ENCODE data around the gene CCDC93. TPM values are rescaled to one million over a fixed set of nuclear protein-coding genes. Genes with fewer than 3 reads are reported as not detected.
"Not testable (repeated sequence)": the region's sequence is repeated elsewhere in the genome, so short reads cannot be mapped to it uniquely, and the experiment has no call there.

CCDC93 gene
- total RNA-seq, 2 donors from 2014 or later = 18.3 to 24.6 TPM

GRCh38 chr2:117936871-117937428, 76.9 kb downstream of the CCDC93 start:
- DNase-seq = no peak
- intact Hi-C loops (cut with DNase I) = loop anchor here in 1 of 2 donors (10.0 kb wide), 1 partner anchor 102 kb away; no protein-coding TSS in a partner anchor

DNA sequence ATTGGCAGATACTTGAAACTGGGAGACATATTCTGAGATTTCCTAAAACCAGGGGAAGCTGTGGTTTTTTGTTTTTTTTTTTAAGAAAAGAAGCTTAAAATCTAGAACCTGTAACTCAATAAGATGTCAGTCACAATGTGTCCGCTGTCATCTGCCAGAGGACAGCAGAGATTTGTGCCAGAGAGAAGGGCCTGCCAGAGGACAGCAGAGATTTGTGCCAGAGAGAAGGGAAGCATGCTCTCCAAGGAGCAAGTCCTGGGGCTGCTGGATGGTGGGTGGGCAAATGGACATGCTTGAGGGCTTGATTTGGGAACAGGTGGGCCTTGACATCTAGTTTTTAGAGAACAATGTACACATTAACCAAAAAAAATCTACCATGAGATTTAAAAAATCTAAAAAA, 77.9 kb downstream of the CCDC93 start:
- ATAC-seq = peak; percentile 66 to 69
- no peak for DNase-seq
- intact Hi-C loops (cut with DNase I) = loop anchor here in 1 of 2 donors (10.0 kb wide), 1 partner anchor 101 kb away; no protein-coding TSS in a partner anchor

More at GRCh38 chr2:117936871-117937428, 76.9 kb downstream of the CCDC93 start:
- ATAC-seq = peak; percentile 79 to 86

- ATAC-seq (no peak), DNase-seq (no peak)
- intact Hi-C loops (cut with DNase I) = loop anchor here in 1 of 2 donors (10.0 kb wide), 1 partner anchor 101 kb away; no protein-coding TSS in a partner anchor
Observed at GRCh38 chr2:117935456-117935855, 78.4 kb downstream of the CCDC93 start.

GRCh38 chr2:117933884-117934354, 80.0 kb downstream of the CCDC93 start:
- intact Hi-C loops (cut with DNase I) = loop anchor here in 1 of 2 donors (10.0 kb wide), 1 partner anchor 99 kb away; no protein-coding TSS in a partner anchor
- ATAC-seq = no peak
- no peak for DNase-seq

DNA sequence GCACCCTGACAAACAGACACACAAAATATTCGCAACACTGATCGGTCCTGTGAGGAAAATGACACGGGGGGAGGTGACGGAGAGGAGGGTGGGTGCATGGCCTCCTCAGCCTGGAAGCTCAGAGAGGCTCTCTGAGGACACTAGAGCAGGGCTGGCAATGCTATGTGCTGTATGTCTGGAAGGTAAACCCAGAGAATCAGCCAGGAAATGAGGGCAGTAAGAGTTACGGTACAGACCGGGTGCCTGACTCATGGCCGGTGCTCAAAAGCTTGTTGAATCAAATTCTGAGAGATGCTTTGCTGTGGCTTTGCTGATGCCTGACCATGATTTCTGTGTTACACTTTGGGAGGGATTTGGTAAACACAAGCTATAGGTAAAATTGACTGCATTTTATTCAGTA, 81.9 kb downstream of the CCDC93 start:
- intact Hi-C loops (cut with DNase I) = loop anchor here in 1 of 2 donors (10.0 kb wide), 1 partner anchor 97 kb away; no protein-coding TSS in a partner anchor
- DNase-seq = no peak
- ATAC-seq = no peak

DNA sequence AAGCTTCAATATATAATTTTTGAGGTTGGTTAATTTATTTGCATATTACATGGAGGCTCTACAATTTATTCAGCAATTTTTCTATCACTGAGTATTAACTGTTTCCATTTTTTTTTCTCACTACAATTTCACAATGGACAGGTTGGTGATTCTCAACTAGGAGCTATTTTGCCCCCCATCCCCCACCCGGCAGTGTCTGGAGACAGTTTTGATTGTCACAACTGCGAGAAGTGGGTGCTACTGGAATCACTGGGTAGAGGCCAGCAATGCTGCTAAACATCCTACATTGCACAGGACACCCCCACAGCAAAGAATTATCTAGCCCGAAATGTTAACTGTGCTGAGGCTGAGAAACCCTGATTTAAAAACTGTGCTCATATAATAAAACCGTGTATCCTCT, 82.6 kb downstream of the CCDC93 start:
- DNase-seq = no peak
- intact Hi-C loops (cut with DNase I) = loop anchor here in 1 of 2 donors (10.0 kb wide), 1 partner anchor 96 kb away; no protein-coding TSS in a partner anchor
- no peak for ATAC-seq

GRCh38 chr2:117930775-117931174, 83.1 kb downstream of the CCDC93 start:
- ATAC-seq = no peak
- intact Hi-C loops (cut with DNase I) = loop anchor here in 1 of 2 donors (10.0 kb wide), 1 partner anchor 96 kb away; no protein-coding TSS in a partner anchor

GRCh38 chr2:117923471-117923870, 90.4 kb downstream of the CCDC93 start:
- ATAC-seq; DNase-seq; intact Hi-C loops (cut with DNase I): not testable (repeated sequence)

More at GRCh38 chr2:117930775-117931174, 83.1 kb downstream of the CCDC93 start:
- DNase-seq = no peak

DNA sequence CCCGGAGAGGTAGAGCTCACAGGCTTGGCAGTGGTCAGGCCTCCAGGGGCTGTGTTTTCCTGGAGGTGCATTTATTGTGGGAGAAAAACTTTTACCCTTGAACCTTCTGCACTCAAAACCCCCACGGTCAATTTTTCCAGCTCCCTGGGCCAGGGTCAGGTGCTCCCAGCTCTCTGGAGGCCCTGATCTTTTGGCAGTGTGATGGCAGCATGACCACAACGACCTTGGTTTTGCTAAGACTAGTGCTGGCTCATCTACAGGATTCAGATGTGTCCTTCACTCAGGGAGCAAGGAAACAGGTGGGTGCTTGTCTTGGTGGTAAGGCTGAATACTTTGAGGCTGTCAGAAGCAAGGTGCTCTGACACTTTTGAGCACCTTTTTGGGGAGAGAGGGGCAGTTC, 92.3 kb downstream of the CCDC93 start:
- DNase-seq (no peak), ATAC-seq (no peak)
- intact Hi-C loops (cut with DNase I) = no loop called here

- intact Hi-C loops (cut with DNase I) = no loop called here
- no peak for ATAC-seq
Observed at GRCh38 chr2:117918608-117919007, 95.3 kb downstream of the CCDC93 start.

DNA sequence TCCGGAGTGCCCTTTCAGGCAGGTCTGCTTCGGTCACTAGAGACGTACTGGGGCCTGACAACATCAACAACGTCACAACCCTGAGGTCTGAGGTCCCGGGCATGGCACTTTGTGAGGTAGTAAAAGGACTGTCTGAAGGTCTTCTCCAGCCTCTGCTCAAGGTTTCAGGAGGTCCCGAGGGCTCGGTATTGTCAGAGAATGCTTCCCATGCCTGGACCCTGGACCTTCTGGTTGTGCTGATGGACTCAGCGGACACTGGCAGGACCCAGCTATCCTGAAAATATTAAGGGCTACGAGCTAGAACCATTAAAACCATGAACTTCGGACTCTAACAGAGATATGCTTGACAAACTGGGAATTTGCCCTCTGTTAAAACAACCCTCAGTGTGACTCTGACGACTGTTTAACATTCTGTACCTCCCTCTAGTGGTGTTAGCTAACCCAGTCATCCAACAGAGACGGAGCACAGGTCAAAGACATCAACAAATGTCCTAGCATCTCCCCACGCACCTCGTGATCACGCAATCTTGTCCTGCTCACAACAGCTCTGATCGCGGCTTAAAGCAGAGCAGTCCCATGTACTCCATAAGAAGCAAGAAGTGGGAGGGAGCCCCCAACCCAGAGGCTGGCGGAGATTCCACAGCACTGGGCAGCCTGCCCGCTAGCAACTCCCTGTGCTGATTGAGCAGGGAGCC, 96.5 kb downstream of the CCDC93 start:
- ATAC-seq = no peak
- DNase-seq = no peak
- intact Hi-C loops (cut with DNase I) = no loop called here

More at GRCh38 chr2:117918608-117919007, 95.3 kb downstream of the CCDC93 start:
- no peak for DNase-seq

DNA sequence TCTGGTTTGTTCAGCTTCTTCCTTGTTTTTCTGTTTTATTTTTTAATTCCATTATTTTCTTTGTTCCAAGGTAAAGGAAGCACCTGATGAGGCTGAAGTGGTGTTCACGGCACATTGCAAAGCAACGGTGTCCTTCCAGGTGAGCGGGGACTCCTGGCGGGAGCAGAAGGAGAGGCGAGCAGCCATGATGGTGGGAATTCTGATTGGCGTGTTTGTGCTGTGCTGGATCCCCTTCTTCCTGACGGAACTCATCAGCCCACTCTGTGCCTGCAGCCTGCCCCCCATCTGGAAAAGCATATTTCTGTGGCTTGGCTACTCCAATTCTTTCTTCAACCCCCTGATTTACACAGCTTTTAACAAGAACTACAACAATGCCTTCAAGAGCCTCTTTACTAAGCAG, 110.9 kb downstream of the CCDC93 start:
- intact Hi-C loops (cut with DNase I) = no loop called here
- ATAC-seq (no peak), DNase-seq (no peak)

DNA sequence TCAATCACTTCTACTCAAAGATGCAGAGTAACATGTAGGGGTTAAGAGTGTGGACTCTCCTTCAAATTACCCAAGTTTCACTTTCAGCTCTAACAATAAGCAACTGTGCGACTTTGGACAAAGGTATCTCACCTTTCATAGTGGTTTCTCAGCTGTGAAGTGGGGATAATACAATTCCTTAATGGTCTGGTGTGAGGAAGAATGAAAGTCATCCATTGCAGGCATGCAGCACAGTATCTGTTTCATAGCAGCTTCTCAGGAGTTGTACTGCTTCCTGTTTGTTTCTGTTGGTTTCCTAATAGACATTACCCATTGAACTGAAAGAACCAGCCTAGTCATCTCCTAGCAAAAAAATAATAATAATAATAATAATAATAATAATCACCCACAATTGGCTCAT, 125.0 kb downstream of the CCDC93 start:
- DNase-seq (no peak), ATAC-seq (no peak)
- intact Hi-C loops (cut with DNase I) = no loop called here

DNA sequence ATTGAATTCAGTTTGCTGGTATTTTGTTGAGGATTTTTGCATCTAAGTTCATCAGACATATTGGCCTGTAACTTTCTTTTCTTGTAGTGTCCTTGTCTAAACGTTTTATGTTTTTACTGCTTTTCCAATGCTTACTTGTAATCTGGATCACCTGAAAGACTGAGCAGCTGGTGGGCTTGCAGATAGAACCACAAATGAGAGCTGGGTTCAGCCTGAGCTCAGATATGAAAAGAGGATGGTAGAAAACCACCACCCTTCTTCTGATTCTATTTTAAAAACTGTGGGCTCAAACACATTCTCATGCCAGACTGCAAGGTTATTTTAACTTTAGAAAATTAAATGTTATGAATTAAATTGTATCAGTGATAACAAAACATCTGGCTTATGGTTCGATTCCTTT, 128.6 kb downstream of the CCDC93 start:
- ATAC-seq (no peak), DNase-seq (no peak)
- intact Hi-C loops (cut with DNase I) = no loop called here

DNA sequence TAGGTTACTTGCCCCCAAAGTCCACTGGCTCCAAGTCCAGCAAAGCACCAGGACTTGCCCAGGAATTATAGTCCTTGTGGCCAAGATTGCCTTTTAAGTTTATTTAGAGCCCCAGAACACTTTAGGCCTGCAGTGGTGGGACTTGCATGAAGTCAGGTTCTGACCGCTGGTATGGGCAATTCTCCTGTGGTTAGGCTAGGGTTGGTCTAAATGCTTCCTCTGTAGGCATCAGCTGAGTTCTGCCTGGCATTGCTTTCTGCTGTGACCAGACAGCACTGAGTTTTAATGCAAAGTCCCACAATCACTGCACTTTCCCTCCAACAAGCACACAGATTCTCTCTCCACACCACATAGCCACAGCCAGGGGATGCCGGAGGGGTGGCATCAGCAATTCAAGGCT, 134.9 kb downstream of the CCDC93 start:
- DNase-seq (no peak), ATAC-seq (no peak)
- intact Hi-C loops (cut with DNase I) = no loop called here

DNA sequence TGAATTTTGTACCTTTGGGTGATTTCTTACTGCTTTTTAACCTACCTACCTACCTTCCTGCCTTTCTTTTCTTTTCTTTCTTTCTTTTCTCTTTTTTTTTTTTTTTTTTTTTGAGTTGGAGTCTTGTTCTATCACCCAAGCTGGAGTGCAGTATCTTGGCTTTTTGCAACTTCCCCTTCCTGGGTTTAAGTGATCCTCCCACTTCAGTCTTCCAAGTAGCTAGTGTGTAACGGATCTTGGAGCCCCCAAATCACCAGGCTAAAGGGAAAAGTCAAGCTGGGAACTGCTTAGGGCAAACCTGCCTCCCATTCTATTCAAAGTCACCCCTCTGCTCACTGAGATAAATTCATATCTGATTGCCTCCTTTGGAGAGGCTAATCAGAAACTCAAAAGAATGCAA, 138.1 kb downstream of the CCDC93 start:
- DNase-seq = no peak
- intact Hi-C loops (cut with DNase I) = no loop called here
- ATAC-seq = no peak
